Measurements from ENCODE around the gene SLC22A7.

GRCh38 chr6:43296780-43297497, 1.1 kb upstream of the SLC22A7 start:
- TF ChIP-seq CTCF (IDR thresholded peaks at IDR 0.05) (no peak), POLR2A (IDR thresholded peaks at IDR 0.05) (no peak)

Measured in right lobe of liver (tissue), 4 donors.